GM12892 (cell line): ENCODE results near the gene BAZ2B.

ENCODE experiments used
- POLR2A ChIP-seq: IDR thresholded peaks from 2 replicates; pipeline ENCODE4 v1.6.1; 2011; ENCODE audit warnings: low read depth, low read length, control low read depth
- POLR2AphosphoS5 ChIP-seq: IDR thresholded peaks from 2 replicates; pipeline ENCODE4 v1.6.1; 2011; ENCODE audit warnings: low read depth, low read length, control low read depth
- TAF1 ChIP-seq: IDR thresholded peaks from 2 replicates; pipeline ENCODE4 v1.6.1; 2011; ENCODE audit warnings: low read depth, mild to moderate bottlenecking, control low read depth, low read length, borderline replicate concordance

DNA sequence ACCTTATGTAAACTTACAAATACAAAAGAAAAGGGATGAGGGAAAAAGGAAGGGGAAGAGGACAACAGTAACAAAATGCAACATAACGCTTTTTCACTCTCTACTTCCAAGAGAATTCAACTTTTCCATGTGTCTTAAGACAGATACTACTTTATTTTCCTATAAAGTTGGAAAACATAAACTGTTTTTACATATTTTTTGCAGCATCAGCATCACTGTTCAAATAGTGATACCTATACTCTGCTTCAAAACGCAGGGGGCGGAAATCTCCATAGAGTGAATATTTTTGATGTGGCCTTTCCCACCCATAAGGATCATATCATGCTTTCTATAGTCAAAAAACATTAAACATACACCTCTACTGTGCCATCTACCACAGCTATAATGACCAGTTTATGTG, 77.5 kb downstream of the BAZ2B start:
- TF ChIP-seq POLR2A: no peak
- TF ChIP-seq POLR2AphosphoS5: no peak
- TF ChIP-seq TAF1: no peak
